Measurements from ENCODE around the gene CSMD2.
"Not testable (repeated sequence)": the region's sequence is repeated elsewhere in the genome, so short reads cannot be mapped to it uniquely, and the experiment has no call there.

CSMD2 gene

DNA sequence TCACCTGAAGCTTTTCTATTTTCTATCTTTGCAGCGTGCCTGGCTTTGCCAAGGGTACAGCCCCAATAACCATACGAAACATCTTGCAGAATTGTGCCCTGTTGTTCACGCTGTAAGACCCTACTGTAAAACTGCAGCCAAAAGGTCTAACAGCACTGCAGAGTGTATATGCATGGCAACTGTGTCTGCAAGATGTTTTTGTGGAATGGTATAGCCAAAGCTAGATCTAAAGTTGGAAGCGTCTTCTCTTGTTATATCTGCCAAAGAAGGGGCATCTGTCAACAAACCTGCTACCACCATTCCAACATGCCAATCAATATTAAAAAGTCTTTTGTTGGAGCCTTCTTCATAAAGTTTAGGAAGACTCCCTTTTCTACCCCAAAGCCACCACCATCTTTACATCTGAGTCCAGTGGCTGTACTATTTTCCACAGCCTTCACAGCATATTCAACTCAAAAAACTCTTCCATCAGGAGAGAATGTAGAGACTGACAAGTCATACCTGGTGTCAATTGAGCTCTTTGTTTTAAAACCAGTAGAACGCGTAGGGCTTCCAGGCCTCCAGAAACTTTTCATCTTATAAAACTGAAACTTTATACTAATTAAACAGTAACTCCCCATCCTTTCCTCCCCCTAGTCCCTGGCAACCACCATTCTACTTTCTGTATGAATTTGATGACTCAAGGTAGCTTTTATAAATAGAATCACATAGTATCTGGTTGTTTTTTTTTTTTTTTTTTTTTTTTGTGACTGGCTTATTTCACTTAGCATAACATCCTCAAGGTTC is 652.6 kb downstream of the CSMD2 start:
- CTCF ChIA-PET: no interaction called here
- DNase-seq (ENCODE audit: extremely low spot score): no peak
- no peak for TF ChIP-seq TARDBP (IDR thresholded peaks at IDR 0.05)
- TF ChIP-seq ZNF384 (IDR thresholded peaks at IDR 0.05): no peak
- no peak for TF ChIP-seq ELF4 (IDR thresholded peaks at IDR 0.05)
- TF ChIP-seq FOXK2 (IDR thresholded peaks at IDR 0.05): no peak
- POLR2A ChIA-PET: no interaction called here

DNA sequence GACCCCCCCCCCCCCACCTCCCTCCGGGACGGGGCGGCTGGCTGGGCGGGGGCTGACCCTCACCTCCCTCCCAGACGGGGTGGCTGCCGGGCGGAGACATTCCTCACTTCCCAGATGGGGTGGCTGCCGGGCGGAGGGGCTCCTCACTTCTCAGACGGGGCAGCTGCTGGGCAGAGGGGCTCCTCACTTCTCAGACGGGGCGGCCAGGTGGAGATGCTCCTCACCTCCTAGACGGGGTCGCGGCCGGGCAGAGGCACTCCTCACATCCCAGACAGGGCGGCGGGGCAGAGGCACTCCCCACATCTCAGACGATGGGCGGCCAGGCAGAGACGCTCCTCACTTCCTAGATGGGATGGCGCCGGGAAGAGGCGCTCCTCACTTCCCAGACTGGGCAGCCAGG is 655.8 kb downstream of the CSMD2 start:
- DNase-seq (ENCODE audit: extremely low spot score); POLR2A ChIA-PET; CTCF ChIA-PET: not testable (repeated sequence)

DNA sequence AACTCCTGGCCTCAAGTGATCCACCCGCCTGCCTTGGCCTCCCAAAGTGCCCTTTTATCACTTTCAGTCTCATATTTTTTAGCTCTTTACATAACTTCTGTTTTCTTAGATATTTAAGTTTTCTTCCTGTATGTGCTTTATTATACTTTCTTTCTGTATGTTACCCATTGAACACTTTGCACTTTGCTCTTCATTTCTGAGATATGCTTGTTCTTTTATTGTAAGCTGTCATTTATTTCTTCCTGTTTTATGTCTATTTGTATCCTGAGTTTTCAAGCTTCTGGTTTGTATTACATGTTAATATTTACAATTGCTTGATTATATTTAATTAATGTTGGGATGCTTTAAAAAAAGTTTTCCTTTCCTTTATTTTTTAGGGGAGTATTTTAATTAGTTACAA is 656.9 kb downstream of the CSMD2 start:
- CTCF ChIA-PET: no interaction called here
- POLR2A ChIA-PET: no interaction called here
- no peak for DNase-seq (ENCODE audit: extremely low spot score)
- TF ChIP-seq TARDBP (IDR thresholded peaks at IDR 0.05): no peak
- TF ChIP-seq L3MBTL2 (conservative IDR thresholded peaks at IDR 0.05): no peak
- no peak for TF ChIP-seq ARNT (IDR thresholded peaks at IDR 0.05)
- no peak for TF ChIP-seq HDGF (IDR thresholded peaks at IDR 0.05; ENCODE audit: borderline replicate concordance)
- TF ChIP-seq SP1 (IDR thresholded peaks at IDR 0.05): no peak
- no peak for TF ChIP-seq SUZ12 (IDR thresholded peaks at IDR 0.05)
- TF ChIP-seq FOXM1 (IDR thresholded peaks at IDR 0.05; ENCODE audit: borderline replicate concordance): no peak
- no peak for TF ChIP-seq BHLHE40 (IDR thresholded peaks at IDR 0.05; ENCODE audit: borderline replicate concordance)
- TF ChIP-seq CTBP1 (IDR thresholded peaks at IDR 0.05; ENCODE audit: borderline replicate concordance): no peak
- TF ChIP-seq, protein P1, sequence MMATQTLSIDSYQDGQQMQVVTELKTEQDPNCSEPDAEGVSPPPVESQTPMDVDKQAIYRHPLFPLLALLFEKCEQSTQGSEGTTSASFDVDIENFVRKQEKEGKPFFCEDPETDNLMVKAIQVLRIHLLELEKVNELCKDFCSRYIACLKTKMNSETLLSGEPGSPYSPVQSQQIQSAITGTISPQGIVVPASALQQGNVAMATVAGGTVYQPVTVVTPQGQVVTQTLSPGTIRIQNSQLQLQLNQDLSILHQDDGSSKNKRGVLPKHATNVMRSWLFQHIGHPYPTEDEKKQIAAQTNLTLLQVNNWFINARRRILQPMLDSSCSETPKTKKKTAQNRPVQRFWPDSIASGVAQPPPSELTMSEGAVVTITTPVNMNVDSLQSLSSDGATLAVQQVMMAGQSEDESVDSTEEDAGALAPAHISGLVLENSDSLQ (IDR thresholded peaks at IDR 0.05): no peak
- TF ChIP-seq NFRKB (IDR thresholded peaks at IDR 0.05): no peak
- TF ChIP-seq FOXA1 (IDR thresholded peaks at IDR 0.05): no peak
- TF ChIP-seq FOXK2 (IDR thresholded peaks at IDR 0.05): no peak
- TF ChIP-seq ZNF384 (IDR thresholded peaks at IDR 0.05): no peak
- TF ChIP-seq ELF4 (IDR thresholded peaks at IDR 0.05): no peak
- no peak for TF ChIP-seq LEF1 (IDR thresholded peaks at IDR 0.05; ENCODE audit: borderline replicate concordance)

DNA sequence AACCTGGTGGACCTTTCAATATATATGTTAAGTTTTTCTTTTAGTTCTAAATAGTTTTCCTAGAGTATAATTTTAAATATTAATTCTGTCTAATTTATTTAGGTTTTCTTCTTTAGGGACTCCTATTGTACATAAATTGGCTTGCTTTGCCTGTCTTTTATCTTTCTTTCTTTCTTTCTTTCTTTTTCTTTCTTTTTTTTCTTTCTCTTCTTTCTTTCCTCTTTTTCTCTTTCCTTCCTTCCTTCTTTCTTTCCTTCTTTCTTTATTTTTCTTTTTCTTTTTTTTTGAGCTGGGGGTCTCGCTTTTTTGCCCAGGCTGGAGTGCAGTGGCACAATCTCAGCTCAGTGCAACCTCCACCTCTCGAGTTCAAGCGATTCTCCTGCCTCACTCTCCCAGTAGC is 657.4 kb downstream of the CSMD2 start:
- ChIA-PET POLR2A (no interaction called here), CTCF (no interaction called here)
- no peak for DNase-seq (ENCODE audit: extremely low spot score)
- TF ChIP-seq ELF4 (IDR thresholded peaks at IDR 0.05) (no peak), FOXA1 (IDR thresholded peaks at IDR 0.05) (no peak), NFRKB (IDR thresholded peaks at IDR 0.05) (no peak), ZNF384 (IDR thresholded peaks at IDR 0.05) (no peak), ARNT (IDR thresholded peaks at IDR 0.05) (no peak), L3MBTL2 (conservative IDR thresholded peaks at IDR 0.05) (no peak), FOXM1 (IDR thresholded peaks at IDR 0.05; ENCODE audit: borderline replicate concordance) (no peak), TARDBP (IDR thresholded peaks at IDR 0.05) (no peak), HDGF (IDR thresholded peaks at IDR 0.05; ENCODE audit: borderline replicate concordance) (no peak), SUZ12 (IDR thresholded peaks at IDR 0.05) (no peak)
- TF ChIP-seq, protein P1 (IDR thresholded peaks at IDR 0.05): no peak

DNA sequence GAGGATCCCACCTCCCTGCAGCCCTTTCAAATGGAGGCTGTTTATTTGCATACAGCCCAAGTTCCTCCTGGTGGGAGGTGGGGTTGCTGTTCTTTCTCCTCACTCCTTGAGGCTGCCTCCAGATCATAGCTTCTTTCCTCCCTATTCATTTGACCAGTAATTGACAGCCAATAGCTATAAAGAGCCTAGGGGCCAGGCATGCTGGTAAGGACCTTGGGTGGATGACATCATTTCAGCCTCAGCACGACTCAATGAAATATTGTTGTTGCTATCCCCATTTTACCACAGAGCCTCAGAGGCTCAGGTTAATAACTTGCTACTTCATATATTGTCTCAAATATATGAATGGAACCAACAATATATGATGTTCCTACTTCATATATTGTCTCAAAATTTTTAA is 661.5 kb downstream of the CSMD2 start:
- POLR2A ChIA-PET: no interaction called here
- TF ChIP-seq TARDBP (IDR thresholded peaks at IDR 0.05): no peak
- TF ChIP-seq ARNT (IDR thresholded peaks at IDR 0.05): no peak
- TF ChIP-seq ZNF384 (IDR thresholded peaks at IDR 0.05): no peak
- no peak for TF ChIP-seq SP1 (IDR thresholded peaks at IDR 0.05)
- TF ChIP-seq, protein P1 (IDR thresholded peaks at IDR 0.05): no peak
- no peak for TF ChIP-seq FOXM1 (IDR thresholded peaks at IDR 0.05; ENCODE audit: borderline replicate concordance)
- TF ChIP-seq L3MBTL2 (conservative IDR thresholded peaks at IDR 0.05): no peak
- TF ChIP-seq FOXK2 (IDR thresholded peaks at IDR 0.05): no peak
- TF ChIP-seq ELF4 (IDR thresholded peaks at IDR 0.05): no peak
- no peak for TF ChIP-seq NFRKB (IDR thresholded peaks at IDR 0.05)
- no peak for TF ChIP-seq SUZ12 (IDR thresholded peaks at IDR 0.05)
- DNase-seq (ENCODE audit: extremely low spot score): no peak
- CTCF ChIA-PET: no interaction called here

DNA sequence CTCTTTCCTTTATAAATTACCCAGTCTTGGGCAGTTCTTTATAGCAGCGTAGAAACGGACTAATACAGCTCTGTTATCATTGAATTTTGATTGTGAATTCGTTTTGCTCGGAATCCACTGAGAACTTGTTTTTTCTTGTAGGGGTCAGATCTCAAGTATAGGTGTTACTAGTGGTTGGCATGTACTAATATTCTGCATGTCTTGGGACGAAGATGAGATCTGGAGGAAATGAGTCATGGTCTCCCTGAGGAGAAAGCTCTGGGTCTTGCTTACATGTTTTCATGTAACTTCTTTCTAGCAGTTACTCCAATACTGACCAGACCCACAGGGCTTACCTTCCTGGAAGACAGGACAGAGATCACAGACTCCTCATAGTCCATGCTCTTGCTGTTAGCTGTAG is 662.3 kb downstream of the CSMD2 start:
- ChIA-PET CTCF (no interaction called here), POLR2A (no interaction called here)
- TF ChIP-seq L3MBTL2 (conservative IDR thresholded peaks at IDR 0.05) (no peak), ELF4 (IDR thresholded peaks at IDR 0.05) (no peak), FOXM1 (IDR thresholded peaks at IDR 0.05; ENCODE audit: borderline replicate concordance) (no peak), HDGF (IDR thresholded peaks at IDR 0.05; ENCODE audit: borderline replicate concordance) (no peak)
- TF ChIP-seq, protein P1 (IDR thresholded peaks at IDR 0.05): no peak
- DNase-seq (ENCODE audit: extremely low spot score): no peak

Measured in HEK293T (cell line).